ENCODE data around the gene ELAVL2. TPM values are rescaled to one million over a fixed set of nuclear protein-coding genes. Genes with fewer than 3 reads are reported as not detected.

ELAVL2 gene
- 1 to 10 TPM in 1 of 4 donors, under 1 TPM in 1, not detected in 2; 0.63 to 2.6 TPM for total RNA-seq

GRCh38 chr9:23826120-23826629, at the start of gene ELAVL2:
Gene ELAVL2, minus strand, starts transcription at chr9:23826240. Its CDS starts 64,006 bp downstream, at chr9:23762234.
- no peaks in the 10 kb centered on the region for H3K9me3 ChIP-seq
- H3K27me3 ChIP-seq, result peaks cover 0 to 82% of the 10 kb centered on the region in 2 donors
- 4 to 5% methylated on average over 29 to 30 of the region's 30 CpGs for WGBS, 2 donors
- H3K4me3 ChIP-seq, result peak within 1 kb of the TSS; percentile 20 to 51 (median 34)
- no peak within 1 kb of the TSS for H3K27ac ChIP-seq
- H3K4me1 ChIP-seq, result peaks cover 0 to 47% (median 3%) of the 10 kb centered on the region in 4 donors
- TF ChIP-seq CTCF (IDR thresholded peaks at IDR 0.05) (no peak), EP300 (IDR thresholded peaks at IDR 0.05) (no peak), POLR2A (IDR thresholded peaks at IDR 0.05) (no peak)
- no peaks in the 10 kb centered on the region for H3K36me3 ChIP-seq
- peak; percentile 65 for DNase-seq (ENCODE audit: low spot score in 2 of 2)

- no peaks in the 10 kb centered on the region for H3K36me3 ChIP-seq
- no peak for DNase-seq (ENCODE audit: low spot score in 2 of 2)
- TF ChIP-seq CTCF (IDR thresholded peaks at IDR 0.05), result no peak
- no peak for TF ChIP-seq POLR2A (IDR thresholded peaks at IDR 0.05)
- no peak for TF ChIP-seq EP300 (IDR thresholded peaks at IDR 0.05)
- H3K9me3 ChIP-seq, result peaks cover 0 to 15% (median 0%) of the 10 kb centered on the region in 4 donors
- no peaks in the 10 kb centered on the region for H3K27me3 ChIP-seq
- no peak overlapping the region for H3K4me3 ChIP-seq
- no peaks in the 10 kb centered on the region for H3K4me1 ChIP-seq
- H3K27ac ChIP-seq, result no peak overlapping the region
- WGBS, 2 donors, result 77 to 78% methylated on average over 3 of the region's 3 CpGs
Observed at GRCh38 chr9:23858234-23858633, 32.2 kb upstream of the ELAVL2 start.

GRCh38 chr9:23855873-23856604, 30.0 kb upstream of the ELAVL2 start:
- H3K4me1 ChIP-seq, result peaks cover 0 to 7% (median 2%) of the 10 kb centered on the region in 4 donors
- WGBS, 2 donors, result 70 to 72% methylated on average over 5 of the region's 5 CpGs
- peaks cover 0 to 5% (median 0%) of the 10 kb centered on the region in 4 donors for H3K9me3 ChIP-seq
- no peak for DNase-seq (ENCODE audit: low spot score in 2 of 2)
- TF ChIP-seq EP300 (IDR thresholded peaks at IDR 0.05) (no peak), POLR2A (IDR thresholded peaks at IDR 0.05) (no peak), CTCF (IDR thresholded peaks at IDR 0.05) (no peak)
- H3K36me3 ChIP-seq, result no peaks in the 10 kb centered on the region
- no peak overlapping the region for H3K4me3 ChIP-seq
- no peak overlapping the region for H3K27ac ChIP-seq
- H3K27me3 ChIP-seq, result peaks cover 0 to 7% of the 10 kb centered on the region in 2 donors

DNA sequence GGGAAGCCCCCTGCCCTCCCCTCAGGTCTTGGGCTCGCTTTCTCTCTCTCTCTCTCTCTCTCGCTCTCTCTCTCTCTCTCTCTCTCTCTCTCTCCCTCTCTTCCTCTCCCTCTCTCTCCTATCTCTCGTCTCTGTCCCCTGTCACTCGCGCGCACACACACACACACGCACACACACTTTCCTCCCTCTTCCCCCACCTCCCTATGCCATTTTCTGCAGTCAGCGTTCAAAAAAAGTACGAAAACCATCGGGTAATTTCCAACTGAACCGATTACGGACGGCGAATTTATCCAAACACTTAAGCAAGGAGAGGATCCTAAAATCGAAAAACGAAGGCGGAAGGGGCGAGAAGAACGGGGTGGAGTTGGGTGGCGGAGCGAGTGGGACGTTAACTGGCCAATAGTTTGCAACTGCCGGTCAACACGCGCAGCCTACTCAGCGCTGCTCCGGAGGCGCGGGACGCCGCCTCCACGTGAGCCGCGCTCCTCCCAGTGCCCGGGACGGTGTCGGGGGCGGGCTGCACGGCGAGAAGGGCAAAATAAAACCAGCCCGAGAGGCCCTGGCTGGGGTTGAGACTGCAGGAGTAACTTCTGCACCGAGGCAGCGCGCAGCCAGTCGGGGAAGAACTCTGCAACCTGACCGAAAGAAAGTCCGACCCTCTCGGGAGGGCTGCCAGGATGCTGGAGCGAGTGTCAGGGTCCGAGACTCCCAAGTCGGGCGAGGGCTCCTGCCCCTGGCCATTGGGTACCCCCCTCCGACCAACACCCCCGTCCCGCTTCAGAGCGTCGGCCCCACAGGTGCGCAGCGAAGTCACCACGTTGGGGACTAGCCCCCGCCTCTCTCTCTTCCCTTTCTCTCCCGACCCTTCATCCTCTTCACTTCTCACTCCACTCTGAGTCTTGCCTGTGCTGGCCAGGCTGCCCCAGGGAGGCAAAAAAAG, 24.9 kb upstream of the ELAVL2 start:
- WGBS, 2 donors, result 2 to 3% methylated on average over 46 to 61 of the region's 62 CpGs
- peaks cover 0 to 22% (median 2%) of the 10 kb centered on the region in 4 donors for H3K4me1 ChIP-seq
- DNase-seq (ENCODE audit: low spot score in 2 of 2), result no peak
- no peak for TF ChIP-seq POLR2A (IDR thresholded peaks at IDR 0.05)
- no peak for TF ChIP-seq CTCF (IDR thresholded peaks at IDR 0.05)
- TF ChIP-seq EP300 (IDR thresholded peaks at IDR 0.05), result no peak
- H3K27me3 ChIP-seq, result peaks cover 0 to 29% of the 10 kb centered on the region in 2 donors
- peak overlapping the region; percentile 5 to 51 (median 28) for H3K4me3 ChIP-seq
- H3K36me3 ChIP-seq, result no peaks in the 10 kb centered on the region
- no peak overlapping the region for H3K27ac ChIP-seq
- H3K9me3 ChIP-seq, result no peaks in the 10 kb centered on the region

Data from tibial nerve (tissue), 4 donors.